Measurements from ENCODE around the gene GRWD1. TPM values are rescaled to one million over a fixed set of nuclear protein-coding genes. Genes with fewer than 3 reads are reported as not detected.

Gene GRWD1
- total RNA-seq, 1 experiment from 2014 or later: 77.4 TPM

GRCh38 chr19:48442116-48443035 lies 3.4 kb upstream of the GRWD1 start:
- Mint-ChIP-seq H3K27ac (ENCODE audit: unreplicated experiment) (no peak overlapping the region), H3K36me3 (ENCODE audit: insufficient read depth, unreplicated experiment) (peaks cover 20% of the 10 kb centered on the region), H3K27me3 (ENCODE audit: insufficient read depth, unreplicated experiment) (no peaks in the 10 kb centered on the region), H3K4me1 (ENCODE audit: low read depth, unreplicated experiment) (peaks cover 20% of the 10 kb centered on the region), H3K4me3 (ENCODE audit: unreplicated experiment) (no peak overlapping the region), H3K9me3 (ENCODE audit: unreplicated experiment) (no peaks in the 10 kb centered on the region)
- Histone ChIP-seq H3K4me3 (ENCODE audit: low read depth, low read length) (no peak overlapping the region), H3K27me3 (replicated peaks; ENCODE audit: control insufficient read depth, insufficient read depth, low read length) (no peaks in the 10 kb centered on the region), H3K4me1 (peaks cover 10% of the 10 kb centered on the region), H3K36me3 (ENCODE audit: control insufficient read depth, insufficient read depth, low read length) (no peaks in the 10 kb centered on the region), H3K9me3 (no peaks in the 10 kb centered on the region)
- no TSS peak for BruUV-seq (replicated peaks)
- no peak for TF ChIP-seq CTCF (IDR thresholded peaks at IDR 0.05; ENCODE audit: insufficient read depth in 1 of 2, low read depth in 1 of 2, low read length in 1 of 2, severe bottlenecking in 1 of 2, unreplicated experiment in 1 of 2)
- ChIA-PET CTCF (no interaction called here), POLR2A (no interaction called here)
- intact Hi-C loops (cut with micrococcal nuclease; ENCODE audit: unreplicated experiment): no loop called here
- no peak for DNase-seq

- Mint-ChIP-seq H3K27me3 (ENCODE audit: insufficient read depth, unreplicated experiment) (no peaks in the 10 kb centered on the region), H3K4me3 (ENCODE audit: unreplicated experiment) (no peak overlapping the region), H3K36me3 (ENCODE audit: insufficient read depth, unreplicated experiment) (peaks cover 29% of the 10 kb centered on the region), H3K9me3 (ENCODE audit: unreplicated experiment) (no peaks in the 10 kb centered on the region), H3K4me1 (ENCODE audit: low read depth, unreplicated experiment) (peaks cover 17% of the 10 kb centered on the region), H3K27ac (ENCODE audit: unreplicated experiment) (no peak overlapping the region)
- TF ChIP-seq CTCF (IDR thresholded peaks at IDR 0.05; ENCODE audit: insufficient read depth in 1 of 2, low read depth in 1 of 2, low read length in 1 of 2, severe bottlenecking in 1 of 2, unreplicated experiment in 1 of 2): no peak
- intact Hi-C loops (cut with micrococcal nuclease; ENCODE audit: unreplicated experiment): no loop called here
- Histone ChIP-seq H3K4me3 (ENCODE audit: low read depth, low read length) (no peak overlapping the region), H3K9me3 (no peaks in the 10 kb centered on the region), H3K27me3 (replicated peaks; ENCODE audit: control insufficient read depth, insufficient read depth, low read length) (no peaks in the 10 kb centered on the region), H3K4me1 (peaks cover 10% of the 10 kb centered on the region), H3K36me3 (ENCODE audit: control insufficient read depth, insufficient read depth, low read length) (no peaks in the 10 kb centered on the region)
- CTCF ChIA-PET: interaction anchor here (0.7 kb wide), 2 partner anchors 336 to 1559 kb away, joined by 4 to 8 read pairs; no protein-coding TSS in a partner anchor
- BruUV-seq (replicated peaks): no TSS peak
- POLR2A ChIA-PET: no interaction called here
- no peak for DNase-seq
Measured at GRCh38 chr19:48443256-48443655, 2.5 kb upstream of the GRWD1 start.

- DNase-seq: no peak
- H3K4me3 Mint-ChIP-seq (ENCODE audit: unreplicated experiment): no peak overlapping the region
- Histone ChIP-seq H3K27me3 (replicated peaks; ENCODE audit: control insufficient read depth, insufficient read depth, low read length) (no peaks in the 10 kb centered on the region), H3K4me3 (ENCODE audit: low read depth, low read length) (no peak overlapping the region), H3K9me3 (no peaks in the 10 kb centered on the region), H3K4me1 (peaks cover 10% of the 10 kb centered on the region), H3K36me3 (ENCODE audit: control insufficient read depth, insufficient read depth, low read length) (no peaks in the 10 kb centered on the region; the same call in 1 of the 2 replicates)
- H3K9me3 Mint-ChIP-seq (ENCODE audit: unreplicated experiment): no peaks in the 10 kb centered on the region
- BruUV-seq (replicated peaks): no TSS peak
- H3K27me3 Mint-ChIP-seq (ENCODE audit: insufficient read depth, unreplicated experiment): no peaks in the 10 kb centered on the region
- H3K4me1 Mint-ChIP-seq (ENCODE audit: low read depth, unreplicated experiment): peaks cover 21% of the 10 kb centered on the region
- peaks cover 33% of the 10 kb centered on the region for H3K36me3 Mint-ChIP-seq (ENCODE audit: insufficient read depth, unreplicated experiment)
- H3K27ac Mint-ChIP-seq (ENCODE audit: unreplicated experiment): no peak overlapping the region
- intact Hi-C loops (cut with micrococcal nuclease; ENCODE audit: unreplicated experiment): loop anchor here (2.0 kb wide), 4 partner anchors 43 to 123 kb away; a partner anchor contains a TSS
- no peak for TF ChIP-seq CTCF (IDR thresholded peaks at IDR 0.05; ENCODE audit: insufficient read depth in 1 of 2, low read depth in 1 of 2, low read length in 1 of 2, severe bottlenecking in 1 of 2, unreplicated experiment in 1 of 2)
- ChIA-PET POLR2A (no interaction called here), CTCF (interaction anchor here (0.7 kb wide), 2 partner anchors 335 to 1559 kb away, joined by 4 to 8 read pairs; no protein-coding TSS in a partner anchor)
Measured at GRCh38 chr19:48443731-48444128, 2.1 kb upstream of the GRWD1 start.

Data from Caco-2 (cell line).